ENCODE measurements around the gene RBM39. TPM values are rescaled to one million over a fixed set of nuclear protein-coding genes. Genes with fewer than 3 reads are reported as not detected.

RBM39 gene
- polyA plus RNA-seq, 1 of the 3 experiments (the other 2 are of a cell fraction) = 68.4 TPM

DNA sequence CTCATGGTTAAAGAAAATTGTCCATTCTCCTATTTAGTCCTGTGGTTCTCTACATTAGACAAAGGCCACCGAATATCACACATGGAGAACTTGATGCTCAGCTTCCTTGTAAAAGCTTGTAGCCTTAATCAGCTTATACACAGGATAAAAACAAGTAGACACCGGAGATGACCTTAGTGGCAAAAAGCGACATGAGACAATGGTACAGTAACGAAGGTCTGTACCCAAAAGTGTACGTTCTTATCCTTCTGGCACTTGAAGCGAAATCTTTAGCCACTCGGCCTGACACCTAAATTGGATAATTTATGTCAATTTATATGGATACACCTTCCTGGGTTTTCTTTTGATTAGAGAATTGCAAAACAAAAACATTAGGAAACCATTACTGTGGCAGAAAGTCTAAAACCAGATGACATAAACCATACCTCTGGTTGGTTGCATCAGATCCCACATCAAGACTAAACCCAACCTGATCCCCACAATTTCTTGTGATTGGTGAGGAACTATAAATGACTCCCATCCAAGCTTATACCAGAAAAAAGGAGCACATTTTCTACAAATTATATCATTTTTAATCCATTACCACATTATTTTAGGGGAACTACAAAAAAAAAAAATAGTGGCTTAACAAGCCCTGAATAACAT lies 6.1 kb downstream of the RBM39 start (continued):
- TF ChIP-seq RFX5 (IDR thresholded peaks at IDR 0.05; ENCODE audit: low read length) = no peak
- TF ChIP-seq, protein P1, sequence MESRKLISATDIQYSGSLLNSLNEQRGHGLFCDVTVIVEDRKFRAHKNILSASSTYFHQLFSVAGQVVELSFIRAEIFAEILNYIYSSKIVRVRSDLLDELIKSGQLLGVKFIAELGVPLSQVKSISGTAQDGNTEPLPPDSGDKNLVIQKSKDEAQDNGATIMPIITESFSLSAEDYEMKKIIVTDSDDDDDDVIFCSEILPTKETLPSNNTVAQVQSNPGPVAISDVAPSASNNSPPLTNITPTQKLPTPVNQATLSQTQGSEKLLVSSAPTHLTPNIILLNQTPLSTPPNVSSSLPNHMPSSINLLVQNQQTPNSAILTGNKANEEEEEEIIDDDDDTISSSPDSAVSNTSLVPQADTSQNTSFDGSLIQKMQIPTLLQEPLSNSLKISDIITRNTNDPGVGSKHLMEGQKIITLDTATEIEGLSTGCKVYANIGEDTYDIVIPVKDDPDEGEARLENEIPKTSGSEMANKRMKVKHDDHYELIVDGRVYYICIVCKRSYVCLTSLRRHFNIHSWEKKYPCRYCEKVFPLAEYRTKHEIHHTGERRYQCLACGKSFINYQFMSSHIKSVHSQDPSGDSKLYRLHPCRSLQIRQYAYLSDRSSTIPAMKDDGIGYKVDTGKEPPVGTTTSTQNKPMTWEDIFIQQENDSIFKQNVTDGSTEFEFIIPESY (IDR thresholded peaks at IDR 0.05; ENCODE audit: borderline replicate concordance, low read depth) = no peak
- TF ChIP-seq EZH2phosphoT487 (IDR thresholded peaks at IDR 0.05; ENCODE audit: borderline replicate concordance, low read depth) = no peak
- no peak for TF ChIP-seq NRF1 (IDR thresholded peaks at IDR 0.05; ENCODE audit: low read depth, low read length)

DNA sequence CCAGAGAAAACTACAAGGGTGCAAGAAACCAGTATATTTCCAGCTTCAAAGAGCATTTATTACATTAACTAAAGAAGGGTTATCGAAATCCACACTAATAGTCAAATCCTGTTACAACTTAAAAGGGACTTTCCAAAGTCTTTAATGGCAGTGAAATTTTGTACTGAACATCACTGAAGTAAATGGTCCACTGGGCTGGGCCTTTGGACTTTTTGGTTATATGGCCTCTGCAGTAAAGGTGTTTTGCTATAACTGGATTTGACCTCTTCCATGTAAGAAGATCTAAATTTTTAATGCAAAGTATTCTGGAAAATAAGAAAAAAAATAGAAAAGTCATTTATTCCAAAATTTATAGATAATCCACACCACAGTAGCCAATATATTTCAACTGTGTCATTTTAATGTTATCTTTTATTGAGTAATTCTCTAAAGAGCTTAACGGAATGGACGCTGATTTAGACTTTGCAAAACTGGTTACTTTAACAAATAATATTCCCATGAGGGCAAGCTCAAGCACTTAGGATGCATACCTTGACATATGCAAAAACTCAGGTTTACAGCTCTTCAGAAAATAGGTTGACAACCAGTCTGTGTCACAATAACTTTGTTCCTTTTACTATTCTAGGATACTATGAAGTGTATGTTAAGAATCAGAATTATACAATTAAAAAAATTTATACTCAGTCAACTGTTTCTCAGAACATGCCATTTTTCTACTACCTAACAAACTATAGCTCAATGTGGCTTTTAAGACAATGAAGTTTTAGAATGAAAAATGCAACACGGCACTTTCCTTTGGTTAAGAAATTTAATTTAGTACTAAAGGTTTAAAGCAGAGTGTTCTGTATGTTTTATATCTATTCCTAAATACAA lies 7.0 kb downstream of the RBM39 start:
- Histone ChIP-seq H2AFZ (ENCODE audit: low read depth) (no peak overlapping the region), H3K79me2 (ENCODE audit: insufficient read depth) (peaks cover 100% of the 10 kb centered on the region), H3F3A (replicated peaks; ENCODE audit: insufficient read depth) (peaks cover 34% of the 10 kb centered on the region), H3K36me3 (replicated peaks in 1 of 2; ENCODE audit: control insufficient read depth in 1 of 2, insufficient read depth in 2 of 2, low read length in 1 of 2) (peaks cover 85 to 99% of the 10 kb centered on the region in 2 experiments), H3K9ac (no peak overlapping the region), H3K4me3 (ENCODE audit: low read depth in 2 of 2, low read length in 1 of 2) (no peak overlapping the region), H3K27me3 (ENCODE audit: insufficient read depth) (no peaks in the 10 kb centered on the region), H3K4me2 (no peak overlapping the region), H3K4me1 (ENCODE audit: control insufficient read depth in 1 of 2, insufficient read depth in 2 of 2, low read depth in 1 of 2, low read length in 1 of 2) (peaks cover 10 to 27% of the 10 kb centered on the region in 2 experiments; a peak in 3 of 4 replicates), H3K27ac (ENCODE audit: low read depth in 2 of 2, low read length in 1 of 2) (no peak overlapping the region; a peak in 1 of 4 replicates), H3K9me2 (no peaks in the 10 kb centered on the region), H4K20me1 (ENCODE audit: insufficient read depth) (peaks cover 100% of the 10 kb centered on the region), H3K9me3 (no peaks in the 10 kb centered on the region)
- no peak for DNase-seq
- TF ChIP-seq, protein P2, sequence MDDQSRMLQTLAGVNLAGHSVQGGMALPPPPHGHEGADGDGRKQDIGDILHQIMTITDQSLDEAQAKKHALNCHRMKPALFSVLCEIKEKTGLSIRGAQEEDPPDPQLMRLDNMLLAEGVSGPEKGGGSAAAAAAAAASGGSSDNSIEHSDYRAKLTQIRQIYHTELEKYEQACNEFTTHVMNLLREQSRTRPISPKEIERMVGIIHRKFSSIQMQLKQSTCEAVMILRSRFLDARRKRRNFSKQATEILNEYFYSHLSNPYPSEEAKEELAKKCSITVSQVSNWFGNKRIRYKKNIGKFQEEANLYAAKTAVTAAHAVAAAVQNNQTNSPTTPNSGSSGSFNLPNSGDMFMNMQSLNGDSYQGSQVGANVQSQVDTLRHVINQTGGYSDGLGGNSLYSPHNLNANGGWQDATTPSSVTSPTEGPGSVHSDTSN (IDR thresholded peaks at IDR 0.05) = no peak
- no peak for TF ChIP-seq TEAD4 (IDR thresholded peaks at IDR 0.05; ENCODE audit: borderline replicate concordance, insufficient read depth)
- no peak for TF ChIP-seq FOSL2 (IDR thresholded peaks at IDR 0.05; ENCODE audit: borderline replicate concordance, low read depth)
- TF ChIP-seq RXRA (IDR thresholded peaks at IDR 0.05; ENCODE audit: borderline replicate concordance, low read depth) = no peak
- TF ChIP-seq, protein P3, sequence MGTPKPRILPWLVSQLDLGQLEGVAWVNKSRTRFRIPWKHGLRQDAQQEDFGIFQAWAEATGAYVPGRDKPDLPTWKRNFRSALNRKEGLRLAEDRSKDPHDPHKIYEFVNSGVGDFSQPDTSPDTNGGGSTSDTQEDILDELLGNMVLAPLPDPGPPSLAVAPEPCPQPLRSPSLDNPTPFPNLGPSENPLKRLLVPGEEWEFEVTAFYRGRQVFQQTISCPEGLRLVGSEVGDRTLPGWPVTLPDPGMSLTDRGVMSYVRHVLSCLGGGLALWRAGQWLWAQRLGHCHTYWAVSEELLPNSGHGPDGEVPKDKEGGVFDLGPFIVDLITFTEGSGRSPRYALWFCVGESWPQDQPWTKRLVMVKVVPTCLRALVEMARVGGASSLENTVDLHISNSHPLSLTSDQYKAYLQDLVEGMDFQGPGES (IDR thresholded peaks at IDR 0.05; ENCODE audit: low read depth, low read length) = no peak
- TF ChIP-seq RCOR1 (IDR thresholded peaks at IDR 0.05; ENCODE audit: low read length) = no peak
- no peak for TF ChIP-seq MEF2A (IDR thresholded peaks at IDR 0.05; ENCODE audit: borderline replicate concordance, low read depth)
- TF ChIP-seq, protein P4, sequence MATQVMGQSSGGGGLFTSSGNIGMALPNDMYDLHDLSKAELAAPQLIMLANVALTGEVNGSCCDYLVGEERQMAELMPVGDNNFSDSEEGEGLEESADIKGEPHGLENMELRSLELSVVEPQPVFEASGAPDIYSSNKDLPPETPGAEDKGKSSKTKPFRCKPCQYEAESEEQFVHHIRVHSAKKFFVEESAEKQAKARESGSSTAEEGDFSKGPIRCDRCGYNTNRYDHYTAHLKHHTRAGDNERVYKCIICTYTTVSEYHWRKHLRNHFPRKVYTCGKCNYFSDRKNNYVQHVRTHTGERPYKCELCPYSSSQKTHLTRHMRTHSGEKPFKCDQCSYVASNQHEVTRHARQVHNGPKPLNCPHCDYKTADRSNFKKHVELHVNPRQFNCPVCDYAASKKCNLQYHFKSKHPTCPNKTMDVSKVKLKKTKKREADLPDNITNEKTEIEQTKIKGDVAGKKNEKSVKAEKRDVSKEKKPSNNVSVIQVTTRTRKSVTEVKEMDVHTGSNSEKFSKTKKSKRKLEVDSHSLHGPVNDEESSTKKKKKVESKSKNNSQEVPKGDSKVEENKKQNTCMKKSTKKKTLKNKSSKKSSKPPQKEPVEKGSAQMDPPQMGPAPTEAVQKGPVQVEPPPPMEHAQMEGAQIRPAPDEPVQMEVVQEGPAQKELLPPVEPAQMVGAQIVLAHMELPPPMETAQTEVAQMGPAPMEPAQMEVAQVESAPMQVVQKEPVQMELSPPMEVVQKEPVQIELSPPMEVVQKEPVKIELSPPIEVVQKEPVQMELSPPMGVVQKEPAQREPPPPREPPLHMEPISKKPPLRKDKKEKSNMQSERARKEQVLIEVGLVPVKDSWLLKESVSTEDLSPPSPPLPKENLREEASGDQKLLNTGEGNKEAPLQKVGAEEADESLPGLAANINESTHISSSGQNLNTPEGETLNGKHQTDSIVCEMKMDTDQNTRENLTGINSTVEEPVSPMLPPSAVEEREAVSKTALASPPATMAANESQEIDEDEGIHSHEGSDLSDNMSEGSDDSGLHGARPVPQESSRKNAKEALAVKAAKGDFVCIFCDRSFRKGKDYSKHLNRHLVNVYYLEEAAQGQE (IDR thresholded peaks at IDR 0.05; ENCODE audit: low read depth, low read length) = no peak
- WGBS (ENCODE audit: low lambda C conversion rate) = 92% methylated on average over 4 of the region's 4 CpGs
- CTCF ChIA-PET = interaction anchor here (0.8 to 2.9 kb wide), 2 partner anchors 20 to 150 kb away, joined by 3 to 14 read pairs; no protein-coding TSS in a partner anchor
- POLR2A ChIA-PET = interaction anchor here (1.2 kb wide), 1 partner anchor 18 kb away, joined by 4 read pairs; no protein-coding TSS in a partner anchor

All from SK-N-SH (cell line).